Trophoblast cell (in vitro differentiated cells and primary cell): ENCODE measurements around the gene WNK1.

Source experiments
- DNase-seq, 2 donors: peaks; one replicate each; pipeline ENCODE4 v3.0.0-alpha.2; 2016
- H2AFZ ChIP-seq: 2 replicates; pipeline ENCODE4 v1.6.1; 2013; ENCODE audit warnings: low read length, moderate library complexity, mild to moderate bottlenecking; ENCODE audit not compliant: insufficient read depth, poor library complexity
- H2AK5ac ChIP-seq: 2 replicates; pipeline ENCODE4 v1.6.1; 2013; ENCODE audit warnings: mild to moderate bottlenecking, low read length
- H2BK120ac ChIP-seq: 2 replicates; pipeline ENCODE4 v1.6.1; 2013; ENCODE audit warnings: low read length, mild to moderate bottlenecking, moderate library complexity; ENCODE audit not compliant: insufficient read depth, poor library complexity
- H2BK12ac ChIP-seq: 2 replicates; pipeline ENCODE4 v1.6.1; 2013; ENCODE audit warnings: mild to moderate bottlenecking, low read length, moderate library complexity
- H2BK5ac ChIP-seq: 2 replicates; pipeline ENCODE4 v1.6.1; 2013; ENCODE audit warnings: low read length, low read depth, moderate library complexity, mild to moderate bottlenecking; ENCODE audit not compliant: poor library complexity
- H3K14ac ChIP-seq: 2 replicates; pipeline ENCODE4 v1.6.1; 2013; ENCODE audit warnings: mild to moderate bottlenecking, low read length
- H3K18ac ChIP-seq: 2 replicates; pipeline ENCODE4 v1.6.1; 2013; ENCODE audit warnings: mild to moderate bottlenecking, low read length
- H3K23ac ChIP-seq: 2 replicates; pipeline ENCODE4 v1.6.1; 2013; ENCODE audit warnings: low read length
- H3K27ac ChIP-seq: 2 replicates; pipeline ENCODE4 v1.5.1; 2013; ENCODE audit warnings: low read depth, mild to moderate bottlenecking, inconsistent platforms, low read length, moderate library complexity
- H3K27me3 ChIP-seq: 2 replicates; pipeline ENCODE4 v1.6.1; 2013; ENCODE audit warnings: inconsistent platforms, mild to moderate bottlenecking, low read length, moderate library complexity; ENCODE audit not compliant: insufficient read depth
- H3K36me3 ChIP-seq, 2 experiments: 1 replicate in 1 of 2; 2 replicates in 1 of 2; pipeline ENCODE4 v1.6.1; 2013; ENCODE audit warnings: low read length in 2 of 2, mild to moderate bottlenecking in 2 of 2, moderate library complexity in 1 of 2; ENCODE audit not compliant: insufficient read depth in 2 of 2, control insufficient read depth in 1 of 2
- H3K4ac ChIP-seq: 2 replicates; pipeline ENCODE4 v1.6.1; 2013; ENCODE audit warnings: low read depth, mild to moderate bottlenecking, low read length, moderate library complexity
- H3K4me1 ChIP-seq, 2 experiments: 1 replicate in 1 of 2; 2 replicates in 1 of 2; pipeline ENCODE4 v1.6.1; 2013; ENCODE audit warnings: low read length in 2 of 2, mild to moderate bottlenecking in 2 of 2, moderate library complexity in 1 of 2; ENCODE audit not compliant: insufficient read depth in 2 of 2, control insufficient read depth in 1 of 2
- H3K4me2 ChIP-seq: 2 replicates; pipeline ENCODE4 v1.6.1; 2013; ENCODE audit warnings: inconsistent platforms, mild to moderate bottlenecking, low read length, moderate library complexity
- H3K4me3 ChIP-seq: 2 replicates; pipeline ENCODE4 v1.5.1; 2013; ENCODE audit warnings: mild to moderate bottlenecking, low read depth, low read length, inconsistent platforms
- H3K79me1 ChIP-seq: one replicate; pipeline ENCODE4 v1.6.1; 2013; ENCODE audit warnings: low read length
- H3K79me2 ChIP-seq: 2 replicates; pipeline ENCODE4 v1.6.1; 2013; ENCODE audit warnings: low read length, mild to moderate bottlenecking; ENCODE audit not compliant: control insufficient read depth, insufficient read depth, poor library complexity
- H3K9ac ChIP-seq: 2 replicates; pipeline ENCODE4 v1.6.1; 2013; ENCODE audit warnings: mild to moderate bottlenecking, low read length
- H3K9me3 ChIP-seq: 2 replicates; pipeline ENCODE4 v1.6.1; 2013; ENCODE audit warnings: low read depth, mild to moderate bottlenecking, control low read depth, inconsistent platforms, low read length; ENCODE audit not compliant: insufficient read depth
- H4K12ac ChIP-seq: 2 replicates; pipeline ENCODE4 v1.6.1; 2013; ENCODE audit warnings: low read depth, mild to moderate bottlenecking, low read length, moderate library complexity
- H4K8ac ChIP-seq: 2 replicates; pipeline ENCODE4 v1.6.1; 2013; ENCODE audit warnings: low read depth, mild to moderate bottlenecking, low read length, moderate library complexity
- H4K91ac ChIP-seq: one replicate; pipeline ENCODE4 v1.6.1; 2013; ENCODE audit warnings: low read depth, mild to moderate bottlenecking, low read length, moderate library complexity
- WGBS: extraction: QIAGEN DNeasy Blood & Tissue Kit; methylation state at CpG from one replicate; pipeline ENCODE4 v1.1.7; 2013; ENCODE audit warnings: missing lambda C conversion rate; ENCODE audit not compliant: insufficient read length, insufficient coverage; ENCODE audit errors: extremely low coverage; 5-methylcytosine and 5-hydroxymethylcytosine counted together

Gene WNK1

GRCh38 chr12:737122-737739 lies 15.1 kb upstream of the WNK1 start:
- Histone ChIP-seq H3K36me3 (no peaks in the 10 kb centered on the region), H3K14ac (no peak overlapping the region), H4K91ac (no peak overlapping the region), H4K8ac (no peak overlapping the region), H2AK5ac (no peak overlapping the region), H3K9ac (no peak overlapping the region), H3K18ac (no peak overlapping the region), H2AFZ (no peak overlapping the region), H3K4me2 (no peak overlapping the region), H3K4me3 (no peak overlapping the region), H2BK5ac (no peak overlapping the region), H3K4ac (no peak overlapping the region), H3K79me1 (no peaks in the 10 kb centered on the region), H3K4me1 (no peaks in the 10 kb centered on the region), H4K12ac (no peak overlapping the region), H3K9me3 (no peaks in the 10 kb centered on the region), H3K79me2 (no peaks in the 10 kb centered on the region), H3K27ac (no peak overlapping the region), H2BK120ac (no peak overlapping the region), H3K27me3 (no peaks in the 10 kb centered on the region), H3K23ac (no peak overlapping the region), H2BK12ac (no peak overlapping the region)
- DNase-seq, result no peak
- no CpG with 5 or more reads among the region's 10 CpGs for WGBS

GRCh38 chr12:738712-739111 lies 13.7 kb upstream of the WNK1 start:
- Histone ChIP-seq H3K79me1 (no peaks in the 10 kb centered on the region), H3K23ac (no peak overlapping the region), H2BK12ac (no peak overlapping the region), H2AK5ac (no peak overlapping the region), H4K8ac (no peak overlapping the region), H3K14ac (no peak overlapping the region), H3K18ac (no peak overlapping the region), H2BK120ac (no peak overlapping the region), H3K27ac (no peak overlapping the region), H3K9ac (no peak overlapping the region), H3K9me3 (no peaks in the 10 kb centered on the region), H3K27me3 (no peaks in the 10 kb centered on the region), H3K4me1 (no peaks in the 10 kb centered on the region), H3K36me3 (no peaks in the 10 kb centered on the region), H3K4ac (no peak overlapping the region), H4K91ac (no peak overlapping the region), H3K4me2 (no peak overlapping the region), H2BK5ac (no peak overlapping the region), H4K12ac (no peak overlapping the region), H3K4me3 (no peak overlapping the region), H3K79me2 (no peaks in the 10 kb centered on the region), H2AFZ (no peak overlapping the region)
- DNase-seq, result no peak
- no CpG with 5 or more reads among the region's 2 CpGs for WGBS

- Histone ChIP-seq H3K4me1 (no peaks in the 10 kb centered on the region), H4K12ac (no peak overlapping the region), H3K18ac (no peak overlapping the region), H2AK5ac (no peak overlapping the region), H3K36me3 (no peaks in the 10 kb centered on the region), H2AFZ (no peak overlapping the region), H3K4me3 (no peak overlapping the region), H3K9me3 (no peaks in the 10 kb centered on the region), H4K91ac (no peak overlapping the region), H3K9ac (no peak overlapping the region), H3K27me3 (no peaks in the 10 kb centered on the region), H4K8ac (no peak overlapping the region), H2BK5ac (no peak overlapping the region), H3K79me2 (no peaks in the 10 kb centered on the region), H3K79me1 (no peaks in the 10 kb centered on the region), H2BK12ac (no peak overlapping the region), H3K4me2 (no peak overlapping the region), H3K27ac (no peak overlapping the region), H3K14ac (no peak overlapping the region), H2BK120ac (no peak overlapping the region), H3K4ac (no peak overlapping the region), H3K23ac (no peak overlapping the region)
- WGBS, result no CpG with 5 or more reads among the region's 9 CpGs
- DNase-seq, result no peak
Observed at GRCh38 chr12:739349-739748, 13.0 kb upstream of the WNK1 start.

- Histone ChIP-seq H3K9ac (no peak overlapping the region), H2AFZ (no peak overlapping the region), H3K4me3 (no peak overlapping the region), H2BK120ac (no peak overlapping the region), H3K4me1 (no peaks in the 10 kb centered on the region), H2BK12ac (no peak overlapping the region), H3K36me3 (no peaks in the 10 kb centered on the region), H3K27ac (no peak overlapping the region), H3K4ac (no peak overlapping the region), H3K18ac (no peak overlapping the region), H3K79me1 (no peaks in the 10 kb centered on the region), H3K23ac (no peak overlapping the region), H4K12ac (no peak overlapping the region), H3K4me2 (no peak overlapping the region), H3K27me3 (no peaks in the 10 kb centered on the region), H2BK5ac (no peak overlapping the region), H4K8ac (no peak overlapping the region), H2AK5ac (no peak overlapping the region), H3K9me3 (no peaks in the 10 kb centered on the region), H3K79me2 (no peaks in the 10 kb centered on the region), H3K14ac (no peak overlapping the region), H4K91ac (no peak overlapping the region)
- DNase-seq, result no peak
- no CpG with 5 or more reads among the region's 6 CpGs for WGBS
Observed at GRCh38 chr12:740921-741320, 11.5 kb upstream of the WNK1 start.
